Stomach (tissue), 4 donors: Measurements from ENCODE around the gene KIZ.

Source experiments
- CTCF ChIP-seq, 7 experiments: fragments of 450-650 bp in 4 of 7; fragments of 200-600 bp in 3 of 7; sonication (generic) in 3 of 7; IDR thresholded peaks; one replicate each; pipeline ENCODE4 v1.5.1; 2016 to 2019; ENCODE audit warnings: antibody characterized with exemption in 7 of 7, control low read depth in 2 of 7, mild to moderate bottlenecking in 1 of 7
- EP300 ChIP-seq: sonication (generic); formaldehyde crosslinking; IDR thresholded peaks from one replicate; pipeline ENCODE4 v1.6.1; 2017; ENCODE audit warnings: antibody characterized with exemption
- POLR2A ChIP-seq, 4 donors: fragments of 450-650 bp; IDR thresholded peaks; one replicate each; pipeline ENCODE4 v1.6.1; 2016; ENCODE audit warnings: antibody characterized with exemption in 4 of 4, control low read depth in 2 of 4, mild to moderate bottlenecking in 1 of 4, moderate library complexity in 1 of 4

- TF ChIP-seq CTCF (IDR thresholded peaks at IDR 0.05) (no peak), POLR2A (IDR thresholded peaks at IDR 0.05) (no peak), EP300 (no peak)
Observed at GRCh38 chr20:21280522-21281016, 154.7 kb downstream of the KIZ start.
